Panc1 (cell line): ENCODE measurements around the gene HEBP2.

Experiments
- POLR2AphosphoS5 ChIP-seq: IDR thresholded peaks from 2 replicates; pipeline ENCODE4 v1.6.1; 2012; ENCODE audit warnings: mild to moderate bottlenecking, low read depth, low read length, moderate library complexity
- TCF7L2 ChIP-seq: IDR thresholded peaks from 2 replicates; pipeline ENCODE4 v1.6.1; 2011; ENCODE audit warnings: mild to moderate bottlenecking, low read depth, low read length, inconsistent platforms
- TF ChIP-seq, protein P1 (sequence below): fragments of 450-650 bp; IDR thresholded peaks from 2 replicates; pipeline ENCODE4 v1.5.1; 2017; ENCODE audit warnings: mild to moderate bottlenecking

DNA sequence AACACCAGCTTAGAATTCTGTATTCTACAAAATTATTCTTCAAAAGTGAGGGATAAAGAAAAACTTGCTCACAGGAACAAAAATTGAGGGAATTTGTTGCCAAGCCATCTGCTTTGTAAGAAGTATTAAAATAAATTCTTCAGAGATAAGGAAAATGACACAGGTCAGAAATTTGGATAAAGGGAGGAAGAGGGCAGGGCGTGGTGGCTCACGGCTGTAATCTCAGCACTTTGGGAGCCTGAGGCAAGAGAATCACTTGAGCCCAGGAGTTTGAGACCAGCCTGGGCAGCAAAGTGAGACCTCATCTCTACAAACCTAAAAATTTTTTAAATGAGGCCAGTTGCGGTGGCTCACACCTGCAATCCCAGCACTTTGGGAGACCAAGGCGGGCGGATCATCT, 14.5 kb upstream of the HEBP2 start:
- TF ChIP-seq, protein P1, sequence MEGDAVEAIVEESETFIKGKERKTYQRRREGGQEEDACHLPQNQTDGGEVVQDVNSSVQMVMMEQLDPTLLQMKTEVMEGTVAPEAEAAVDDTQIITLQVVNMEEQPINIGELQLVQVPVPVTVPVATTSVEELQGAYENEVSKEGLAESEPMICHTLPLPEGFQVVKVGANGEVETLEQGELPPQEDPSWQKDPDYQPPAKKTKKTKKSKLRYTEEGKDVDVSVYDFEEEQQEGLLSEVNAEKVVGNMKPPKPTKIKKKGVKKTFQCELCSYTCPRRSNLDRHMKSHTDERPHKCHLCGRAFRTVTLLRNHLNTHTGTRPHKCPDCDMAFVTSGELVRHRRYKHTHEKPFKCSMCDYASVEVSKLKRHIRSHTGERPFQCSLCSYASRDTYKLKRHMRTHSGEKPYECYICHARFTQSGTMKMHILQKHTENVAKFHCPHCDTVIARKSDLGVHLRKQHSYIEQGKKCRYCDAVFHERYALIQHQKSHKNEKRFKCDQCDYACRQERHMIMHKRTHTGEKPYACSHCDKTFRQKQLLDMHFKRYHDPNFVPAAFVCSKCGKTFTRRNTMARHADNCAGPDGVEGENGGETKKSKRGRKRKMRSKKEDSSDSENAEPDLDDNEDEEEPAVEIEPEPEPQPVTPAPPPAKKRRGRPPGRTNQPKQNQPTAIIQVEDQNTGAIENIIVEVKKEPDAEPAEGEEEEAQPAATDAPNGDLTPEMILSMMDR: no peak
- no peak for TF ChIP-seq POLR2AphosphoS5
- no peak for TF ChIP-seq TCF7L2
